IPS-NIHi11 (cell line): ENCODE data around the gene WDR18.
"Not testable (repeated sequence)": the region's sequence is repeated elsewhere in the genome, so short reads cannot be mapped to it uniquely, and the experiment has no call there.

Experiments
- DNase-seq: peaks from one replicate; pipeline ENCODE4 v3.0.0; 2012; ENCODE audit warnings: mixed read lengths, low spot score

The WDR18 gene

DNA sequence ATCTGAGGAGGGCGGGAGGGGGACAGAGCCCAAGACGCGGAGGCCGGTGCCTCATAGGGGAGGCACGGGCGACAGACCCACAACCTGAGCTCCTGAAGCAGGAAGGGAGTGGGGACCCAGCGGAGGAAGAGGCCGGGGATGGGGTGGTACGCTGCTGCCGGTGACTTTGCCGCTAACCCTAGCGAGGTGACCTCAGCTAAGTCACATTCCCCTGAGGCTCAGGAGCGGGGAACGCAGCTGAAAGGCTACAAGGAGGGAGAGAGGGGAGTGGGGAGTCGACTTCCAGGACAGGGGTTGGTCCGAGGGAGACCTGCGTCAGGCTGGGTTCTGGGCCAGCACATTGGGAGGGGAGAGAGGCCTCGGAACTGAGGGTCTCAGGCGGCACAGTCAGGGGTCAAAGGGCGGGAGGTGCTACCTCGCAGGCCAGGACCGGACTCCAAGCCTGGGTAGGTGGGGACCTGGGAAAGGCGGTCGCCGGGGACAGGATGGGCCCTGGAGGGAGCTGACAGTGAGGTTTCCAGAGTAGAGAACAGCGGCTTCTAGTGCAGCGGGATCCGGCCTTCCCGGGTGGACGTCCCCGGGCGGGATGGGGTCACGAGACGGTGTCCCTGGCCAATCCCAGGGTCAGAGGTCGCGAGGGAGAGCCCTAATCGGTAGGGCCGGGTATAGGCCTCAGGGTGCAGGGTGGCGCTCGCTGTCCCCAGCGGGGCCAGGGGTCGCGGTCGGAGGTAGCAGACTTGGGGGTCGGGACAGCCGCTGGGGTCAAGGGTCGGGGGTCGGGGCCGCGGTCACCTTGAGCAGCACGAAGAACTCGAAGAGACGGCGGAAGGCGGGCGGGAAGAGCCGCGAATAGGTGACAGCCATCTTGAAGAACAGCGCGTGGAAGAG, 36.1 kb downstream of the WDR18 start:
- no peak for DNase-seq

DNA sequence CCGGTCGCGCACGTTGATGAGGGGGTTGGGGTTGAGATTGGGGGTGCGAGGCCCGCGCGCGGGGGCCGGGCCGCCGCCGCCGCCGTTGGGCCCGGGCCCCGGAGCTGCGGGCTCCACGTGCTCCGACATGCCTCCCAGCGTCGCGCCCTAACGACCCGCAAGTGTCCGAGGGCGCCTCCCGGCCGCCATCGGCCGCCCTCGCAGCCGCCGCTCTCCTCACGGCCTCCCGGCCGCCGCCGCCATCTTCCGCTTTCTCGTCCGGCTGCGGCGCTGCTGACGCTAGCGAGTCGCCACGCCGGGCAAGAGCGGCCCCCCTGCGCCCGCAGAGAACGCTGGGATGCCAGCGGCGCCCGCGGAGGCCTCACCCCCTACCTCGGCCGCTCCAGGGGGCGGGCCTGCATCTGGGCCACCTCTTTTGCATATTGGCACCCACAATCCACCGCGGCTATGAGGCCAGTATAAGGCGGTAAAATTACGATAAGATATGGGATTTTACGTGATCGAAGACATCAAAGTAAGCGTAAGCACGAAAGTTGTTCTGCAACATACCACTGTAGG, 36.8 kb downstream of the WDR18 start, which contains the start of gene TMEM259:
Gene TMEM259 (minus strand): TSS at position 256 of the 558 bp plus-strand sequence. CDS start 127 bp downstream, at position 129.
- peak; percentile 95 for DNase-seq

DNA sequence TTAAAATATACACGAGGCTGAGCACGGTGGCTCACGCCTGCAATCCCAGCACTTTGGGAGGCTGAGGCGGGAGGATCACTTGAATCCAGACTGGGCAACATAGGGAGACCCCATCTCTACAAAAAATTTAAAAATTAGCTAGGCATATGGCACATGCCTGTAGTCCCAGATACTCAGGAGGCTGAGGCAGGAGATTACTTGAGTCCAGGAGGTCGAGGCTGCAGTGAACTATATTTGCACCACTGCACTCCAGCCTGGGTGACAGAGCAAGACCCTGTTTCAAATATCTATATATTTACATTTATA, 39.7 kb downstream of the WDR18 start:
- DNase-seq, result not testable (repeated sequence)

DNA sequence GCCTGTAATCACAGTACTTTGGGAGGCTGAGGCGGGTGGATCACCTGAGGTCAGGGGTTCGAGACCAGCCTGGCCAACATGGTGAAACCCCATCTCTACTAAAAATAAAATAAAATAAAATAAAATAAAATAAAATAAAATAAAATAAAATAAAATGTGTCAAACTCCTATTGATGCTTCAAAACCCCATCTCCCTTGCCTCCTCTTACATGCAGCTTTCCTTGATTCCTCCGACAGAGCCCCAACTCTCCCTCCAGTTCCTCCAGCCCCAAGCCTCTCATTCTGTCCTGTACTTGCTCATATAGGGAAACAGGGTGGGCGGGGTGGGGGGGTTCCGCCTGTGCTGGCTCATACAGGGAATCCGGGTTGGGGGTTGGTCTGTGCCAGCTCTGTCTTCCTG, 40.9 kb downstream of the WDR18 start:
- not testable (repeated sequence) for DNase-seq

DNA sequence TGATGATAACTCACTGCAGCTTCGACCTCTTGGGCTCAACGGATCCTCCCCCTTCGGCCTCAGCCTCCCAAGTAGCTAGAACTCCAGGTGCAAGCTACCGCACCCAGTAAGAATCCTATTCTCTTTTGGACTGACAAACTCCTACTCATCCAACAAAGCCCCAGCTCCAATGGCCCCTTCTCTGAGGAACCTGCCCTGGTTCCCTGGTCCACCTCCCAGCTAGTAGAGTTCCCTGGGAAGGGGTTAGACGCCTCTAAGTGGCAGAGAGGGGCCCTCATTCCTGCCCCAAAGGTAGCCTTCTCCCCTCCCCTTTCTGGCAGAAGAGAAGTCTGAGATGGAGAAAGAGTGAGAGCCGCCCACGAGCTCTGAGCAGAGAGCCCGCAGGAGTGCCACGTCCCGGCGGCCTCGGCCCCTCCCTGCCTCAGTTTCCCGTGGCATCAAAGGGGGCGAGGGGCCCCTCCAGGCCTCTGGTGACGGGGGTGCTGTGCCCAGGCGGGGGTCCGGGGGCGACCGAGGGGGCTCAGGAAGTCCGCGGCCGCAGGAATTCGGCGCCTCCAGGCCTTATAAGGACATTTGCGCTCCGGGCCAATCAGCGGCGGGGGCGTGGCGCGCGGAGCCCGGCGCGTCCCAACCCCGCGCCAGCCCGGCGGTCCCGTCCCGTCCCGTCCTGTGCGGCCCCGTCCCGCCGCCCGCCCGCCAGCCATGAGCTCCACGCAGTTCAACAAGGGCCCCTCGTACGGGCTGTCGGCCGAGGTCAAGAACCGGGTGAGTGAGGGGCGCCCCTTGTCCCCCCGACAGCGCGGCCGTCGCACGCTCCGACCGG, 42.0 kb downstream of the WDR18 start, which contains the start of gene CNN2:
Gene CNN2 (plus strand): TSS at position 649 of the 823 bp plus-strand sequence. CDS start 54 bp downstream, at position 703.
- DNase-seq, result peak; percentile 91

DNA sequence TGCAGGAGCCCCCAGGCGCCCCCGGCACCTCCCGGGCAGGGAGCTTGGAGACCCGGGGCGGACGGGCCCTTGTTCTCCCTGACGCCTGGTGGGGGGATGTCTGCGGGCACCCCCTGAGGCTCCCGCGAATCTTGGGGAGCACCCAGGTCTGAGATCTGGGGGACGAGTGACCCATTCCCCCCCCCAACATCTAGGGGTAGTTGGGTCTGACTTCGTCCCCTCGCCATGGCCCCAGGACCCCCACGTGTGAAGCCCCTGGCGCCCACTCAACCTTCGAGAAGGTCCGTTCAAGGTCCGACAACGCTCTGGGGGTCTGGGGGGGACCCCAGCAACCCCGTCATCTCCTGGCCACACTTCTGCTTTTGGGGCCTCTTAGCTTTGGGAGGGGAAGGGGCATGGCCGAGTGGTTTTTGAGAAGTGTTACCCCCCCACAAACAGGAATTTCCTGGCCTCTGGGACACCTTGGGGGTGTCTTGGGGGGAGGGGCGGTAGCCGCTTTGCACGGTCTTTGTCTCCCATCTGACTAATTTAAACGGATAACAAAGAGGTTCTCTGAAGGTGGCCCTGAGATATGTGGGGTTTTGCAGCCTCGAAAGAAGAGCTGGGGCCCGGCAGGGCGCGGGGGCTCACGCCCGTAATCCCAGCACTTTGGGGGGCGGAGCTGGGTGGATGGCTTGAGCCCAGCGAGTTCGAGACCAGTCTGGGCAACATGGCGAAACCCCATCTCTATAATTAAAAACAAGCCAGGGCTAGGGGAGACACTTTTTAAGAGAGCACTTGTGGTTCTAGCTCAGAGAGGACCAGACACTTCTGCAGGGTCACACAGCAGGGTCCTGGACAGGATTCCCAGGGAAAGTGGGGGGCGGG, 42.9 kb downstream of the WDR18 start:
- no peak for DNase-seq

DNA sequence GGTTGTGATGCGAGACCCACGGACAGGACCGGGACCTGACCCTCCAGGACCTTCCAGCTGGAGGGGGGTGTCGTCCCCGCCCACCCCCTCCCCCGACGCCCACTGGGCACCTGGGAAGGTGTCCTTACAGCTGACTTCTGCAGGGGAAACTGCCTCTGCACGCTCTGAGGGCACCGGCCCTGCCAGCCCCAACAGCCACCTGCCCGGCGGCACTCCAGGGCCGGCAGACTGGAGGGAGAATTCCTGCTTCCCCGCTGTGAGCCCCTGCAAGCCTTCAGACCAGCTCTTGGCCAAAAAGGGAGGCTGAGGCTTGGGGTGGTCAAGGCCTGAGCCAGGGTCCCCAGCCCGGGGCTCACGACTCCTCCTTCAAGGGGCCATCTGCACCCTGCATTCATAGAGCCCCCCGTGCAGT, 43.5 kb downstream of the WDR18 start:
- no peak for DNase-seq

DNA sequence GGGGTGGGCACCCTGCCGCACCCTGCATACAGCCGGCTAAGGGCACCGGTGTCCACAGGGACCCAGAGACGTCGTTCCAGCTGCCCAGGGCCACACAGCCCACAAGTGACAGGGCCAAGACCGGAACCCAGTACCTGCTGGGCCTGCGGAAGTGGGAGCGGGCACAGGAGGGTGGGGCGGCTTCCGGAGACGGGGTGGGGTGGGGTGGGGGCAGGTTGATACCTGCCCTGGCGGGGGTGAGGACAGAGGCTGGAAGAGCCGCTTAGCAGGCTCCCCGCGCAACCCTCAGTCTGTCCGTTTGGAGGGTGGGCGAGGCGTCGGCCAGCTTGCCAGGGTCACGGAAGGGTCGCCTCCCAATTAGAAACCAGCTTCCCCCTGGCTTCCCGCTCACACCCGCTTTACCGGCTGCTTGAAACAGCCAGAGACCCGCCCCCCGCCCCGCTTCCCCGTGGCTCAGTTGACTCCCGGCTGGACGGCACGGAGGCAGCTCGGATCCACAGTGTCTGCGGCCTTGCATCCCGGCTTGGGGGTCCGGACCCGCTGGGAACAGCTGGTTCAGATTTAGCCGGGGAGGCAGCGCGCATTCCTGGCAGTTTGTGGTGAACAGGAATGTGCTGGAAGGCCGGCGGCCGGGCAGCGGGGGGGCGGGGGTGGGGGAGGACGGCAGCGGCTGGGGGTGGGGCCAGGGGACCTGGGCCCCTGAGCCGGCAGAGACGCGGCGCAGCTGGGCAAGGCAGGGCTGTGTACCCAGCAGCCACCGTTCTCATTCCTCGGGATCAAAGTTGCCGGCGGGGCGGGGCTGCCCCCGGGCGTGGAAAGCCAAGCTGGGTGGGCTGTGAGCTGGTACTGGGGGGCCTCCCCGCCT, 44.1 kb downstream of the WDR18 start:
- DNase-seq, result peak; percentile 85

DNA sequence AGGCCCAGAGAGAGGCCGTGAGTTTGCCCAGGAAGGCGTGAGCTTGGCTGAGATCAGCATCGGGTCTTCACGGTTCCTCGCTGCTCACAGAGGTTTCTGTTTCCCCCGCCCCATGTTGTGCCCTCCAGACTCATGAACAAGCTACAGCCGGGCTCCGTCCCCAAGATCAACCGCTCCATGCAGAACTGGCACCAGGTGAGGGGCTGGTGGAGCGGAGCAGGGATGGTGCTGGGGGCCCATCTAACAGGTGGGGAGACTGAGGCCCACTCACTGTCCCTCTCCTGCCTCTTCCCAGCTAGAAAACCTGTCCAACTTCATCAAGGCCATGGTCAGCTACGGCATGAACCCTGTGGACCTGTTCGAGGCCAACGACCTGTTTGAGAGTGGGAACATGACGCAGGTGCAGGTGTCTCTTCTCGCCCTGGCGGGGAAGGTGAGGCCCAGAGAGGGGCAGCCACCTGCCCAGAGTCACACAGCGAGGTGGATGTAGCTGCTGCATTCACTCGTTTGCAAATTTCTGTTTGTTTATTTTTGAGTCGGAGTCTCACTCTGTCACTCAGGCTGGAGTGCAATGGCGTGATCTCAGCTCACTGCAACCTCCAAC, 48.2 kb downstream of the WDR18 start:
- DNase-seq, result no peak

DNA sequence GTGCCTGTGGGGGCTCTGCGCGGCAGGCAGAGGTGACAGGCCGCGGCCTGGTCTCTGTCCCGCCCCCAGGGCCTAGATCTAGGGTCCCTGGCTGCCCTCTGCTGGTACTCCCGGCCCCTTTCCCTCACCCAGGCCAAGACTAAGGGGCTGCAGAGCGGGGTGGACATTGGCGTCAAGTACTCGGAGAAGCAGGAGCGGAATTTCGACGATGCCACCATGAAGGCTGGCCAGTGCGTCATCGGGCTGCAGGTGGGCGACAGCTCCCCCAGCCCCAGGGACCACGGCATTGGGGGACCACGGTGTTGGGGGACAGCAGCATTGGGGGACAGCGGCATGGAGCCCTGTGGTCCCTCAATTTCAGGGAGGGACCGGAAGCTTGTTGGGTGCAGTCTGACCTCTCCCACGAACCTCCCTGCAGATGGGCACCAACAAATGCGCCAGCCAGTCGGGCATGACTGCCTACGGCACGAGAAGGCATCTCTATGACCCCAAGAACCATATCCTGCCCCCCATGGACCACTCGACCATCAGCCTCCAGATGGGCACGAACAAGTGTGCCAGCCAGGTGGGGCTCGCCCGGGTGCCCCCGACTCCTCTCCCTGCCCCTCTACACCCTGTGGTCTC, 52.0 kb downstream of the WDR18 start:
- DNase-seq, result no peak

DNA sequence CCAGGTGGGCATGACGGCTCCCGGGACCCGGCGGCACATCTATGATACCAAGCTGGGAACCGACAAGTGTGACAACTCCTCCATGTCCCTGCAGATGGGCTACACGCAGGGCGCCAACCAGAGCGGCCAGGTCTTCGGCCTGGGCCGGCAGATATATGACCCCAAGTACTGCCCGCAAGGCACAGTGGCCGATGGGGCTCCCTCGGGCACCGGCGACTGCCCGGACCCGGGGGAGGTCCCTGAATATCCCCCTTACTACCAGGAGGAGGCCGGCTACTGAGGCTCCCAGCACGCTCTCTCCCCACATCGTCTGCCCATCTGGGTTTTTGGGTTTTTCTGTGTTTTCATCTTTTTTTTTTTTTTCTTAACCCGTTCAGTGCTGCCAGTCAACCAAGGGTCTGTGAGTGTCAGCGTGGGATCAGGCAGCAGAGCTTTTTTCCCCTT, 53.5 kb downstream of the WDR18 start:
- no peak for DNase-seq

DNA sequence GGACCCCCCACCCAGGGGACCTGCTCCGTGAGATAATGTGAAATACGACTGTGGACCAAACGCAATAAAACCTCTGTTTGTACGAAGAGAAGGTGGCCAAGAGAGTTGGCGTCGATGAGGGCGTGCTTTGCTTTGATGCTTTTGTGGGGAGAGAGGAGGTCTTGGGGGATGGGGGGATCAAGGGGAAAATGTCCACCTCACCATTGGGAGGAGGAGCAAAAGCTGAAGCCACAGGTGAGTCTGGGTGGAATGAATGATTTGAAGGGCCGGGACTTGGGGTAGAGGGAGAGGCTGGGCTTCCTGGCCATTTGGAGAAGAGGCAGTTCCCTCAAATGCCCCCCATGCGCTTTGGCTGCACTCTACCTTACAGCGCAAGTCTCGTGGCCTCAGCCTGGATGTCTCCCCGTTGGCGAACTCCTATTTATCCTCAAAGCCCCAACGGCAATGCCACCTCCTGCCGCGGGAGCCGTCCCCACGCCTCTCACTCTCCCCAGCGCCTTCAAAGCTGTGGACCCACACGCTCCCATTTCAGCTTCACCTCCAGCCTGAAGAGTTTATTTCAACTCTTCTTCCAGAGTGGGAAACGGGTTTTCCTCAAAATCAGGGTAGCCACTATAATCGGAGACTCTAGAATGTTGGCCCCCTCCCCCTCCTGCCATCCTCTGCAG, 55.0 kb downstream of the WDR18 start:
- no peak for DNase-seq

DNA sequence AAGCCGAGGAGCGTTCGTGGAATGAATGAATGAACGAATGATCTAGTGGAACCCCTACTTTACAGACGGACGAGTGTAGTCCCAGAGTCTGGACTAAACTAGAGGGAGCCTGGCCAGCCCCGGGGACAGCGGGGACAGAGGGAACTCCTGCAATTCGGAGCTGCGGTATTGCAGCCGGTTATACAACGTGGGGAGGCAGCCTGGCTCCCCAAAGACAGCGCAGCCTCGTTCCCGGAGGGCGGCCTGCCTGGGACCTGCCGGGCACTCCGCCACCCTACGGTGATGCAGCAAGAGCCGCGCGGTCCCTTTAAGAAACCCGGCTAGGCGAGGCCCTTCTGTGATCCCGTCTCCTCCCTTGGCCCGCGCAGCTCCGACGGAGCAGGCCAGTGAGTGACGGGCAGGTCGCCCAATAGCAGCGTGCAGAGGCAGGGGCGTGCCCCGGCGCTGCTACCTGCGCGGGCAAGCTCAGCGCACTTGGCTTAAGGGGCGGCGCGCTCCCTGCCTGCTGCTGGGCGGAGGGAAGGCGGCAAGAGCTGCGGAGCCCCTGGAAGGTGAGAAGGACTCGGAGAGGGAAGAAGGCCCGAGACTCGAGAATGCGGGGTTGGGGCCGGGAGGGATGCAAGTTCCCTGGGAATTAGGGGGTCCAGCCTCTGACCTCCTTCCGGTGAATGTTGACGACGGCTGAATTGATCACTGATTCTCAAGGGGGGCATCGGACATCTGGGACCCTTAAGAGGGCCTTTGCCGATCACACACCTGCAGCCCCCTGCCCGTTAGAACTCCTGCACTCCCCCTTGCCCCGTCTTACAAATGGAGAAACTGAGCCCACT, 55.7 kb downstream of the WDR18 start, which contains the start of gene ABCA7:
Gene ABCA7 (plus strand): TSS at position 462 of the 830 bp plus-strand sequence. CDS start 1,255 bp downstream, outside the sequence.
- DNase-seq, result peak; percentile 85

DNA sequence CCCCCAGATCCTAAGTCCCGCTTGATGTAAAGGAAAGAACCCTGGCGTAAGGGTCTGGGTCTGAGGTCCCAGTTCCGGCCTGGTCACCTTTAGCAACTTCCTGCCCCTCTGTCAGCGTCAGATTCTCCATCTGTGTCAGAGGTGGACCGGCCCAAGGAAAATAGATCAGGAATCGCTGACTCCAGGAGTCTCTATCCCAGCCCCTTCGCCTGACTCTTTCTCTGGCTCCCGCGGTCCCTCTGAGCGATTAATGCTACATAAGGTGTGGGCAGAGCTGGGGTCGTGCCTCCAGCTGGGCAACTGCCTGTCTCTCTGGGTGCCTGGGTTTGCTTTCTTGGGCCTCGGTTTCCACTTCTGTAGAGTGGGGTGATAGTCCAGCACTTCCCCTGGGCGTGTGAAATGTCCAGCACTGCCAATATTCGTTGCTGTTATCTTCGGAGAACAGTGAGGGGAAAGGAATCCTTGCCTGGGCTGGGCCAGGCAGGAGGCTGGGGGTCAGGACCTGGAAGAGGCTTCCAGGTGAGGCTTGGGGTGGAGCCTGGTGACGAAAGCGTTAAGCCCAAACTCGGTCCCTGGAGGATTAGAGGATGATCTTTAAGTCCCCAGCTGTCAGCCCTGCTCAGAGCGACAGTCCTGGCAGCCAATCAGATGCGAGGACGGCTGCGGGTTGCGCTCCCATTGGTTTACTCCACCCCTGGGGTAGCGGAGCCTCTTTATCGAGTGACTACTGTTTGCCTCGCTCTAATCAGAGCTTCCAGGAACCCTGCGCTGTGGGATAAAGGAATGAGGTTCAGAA, 56.5 kb downstream of the WDR18 start:
- peak; percentile 90 for DNase-seq

DNA sequence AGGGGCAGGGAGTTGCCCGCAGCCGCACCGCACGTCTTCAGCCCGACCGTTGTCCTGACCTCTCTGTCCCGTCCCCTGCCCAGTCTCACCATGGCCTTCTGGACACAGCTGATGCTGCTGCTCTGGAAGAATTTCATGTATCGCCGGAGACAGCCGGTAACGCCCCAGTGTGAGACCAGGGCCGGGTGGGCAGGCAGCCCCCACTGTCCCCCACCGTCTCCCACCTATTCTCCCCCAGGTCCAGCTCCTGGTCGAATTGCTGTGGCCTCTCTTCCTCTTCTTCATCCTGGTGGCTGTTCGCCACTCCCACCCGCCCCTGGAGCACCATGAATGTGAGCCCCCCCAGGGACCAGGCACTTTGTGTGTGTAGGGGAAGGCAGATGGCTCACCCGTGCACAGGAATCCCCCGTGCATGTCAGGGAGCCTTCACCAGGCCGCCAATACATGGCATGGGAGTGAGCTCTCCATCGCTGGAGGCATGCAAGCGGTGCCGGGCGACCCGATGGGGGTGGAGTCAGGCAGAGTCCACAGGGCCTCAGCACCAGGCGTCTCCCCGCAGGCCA, 57.2 kb downstream of the WDR18 start:
- no peak for DNase-seq

DNA sequence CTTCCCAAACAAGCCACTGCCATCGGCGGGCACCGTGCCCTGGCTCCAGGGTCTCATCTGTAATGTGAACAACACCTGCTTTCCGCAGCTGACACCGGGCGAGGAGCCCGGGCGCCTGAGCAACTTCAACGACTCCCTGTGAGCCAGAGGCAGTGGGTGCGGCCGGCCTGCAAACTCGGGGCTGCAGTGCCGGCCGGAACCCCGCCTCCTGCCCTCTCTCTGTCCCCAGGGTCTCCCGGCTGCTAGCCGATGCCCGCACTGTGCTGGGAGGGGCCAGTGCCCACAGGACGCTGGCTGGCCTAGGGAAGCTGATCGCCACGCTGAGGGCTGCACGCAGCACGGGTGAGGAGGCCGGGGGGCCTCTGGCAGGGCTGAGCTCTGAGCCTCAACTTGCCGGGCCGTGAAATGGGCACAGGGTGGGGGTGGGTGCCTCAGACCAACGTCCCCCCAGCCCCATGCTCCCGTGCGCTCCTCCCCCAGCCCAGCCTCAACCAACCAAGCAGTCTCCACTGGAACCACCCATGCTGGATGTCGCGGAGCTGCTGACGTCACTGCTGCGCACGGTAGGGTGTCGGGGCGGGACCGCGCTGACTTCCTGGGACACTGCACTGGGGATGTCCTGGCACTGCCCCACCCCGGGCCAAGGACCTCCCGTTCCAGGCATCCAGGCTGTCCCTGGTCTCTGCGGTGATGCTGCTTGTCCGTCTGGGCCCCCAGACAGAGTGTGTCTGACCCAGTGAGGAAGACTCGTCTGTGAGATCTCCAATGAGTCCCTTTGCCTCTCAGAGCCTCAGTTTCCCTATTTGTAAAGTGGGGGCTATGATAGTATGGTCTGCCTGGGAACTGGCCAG, 57.9 kb downstream of the WDR18 start:
- DNase-seq, result no peak
